ENCODE results near the gene MTHFD1L. TPM values are rescaled to one million over a fixed set of nuclear protein-coding genes. Genes with fewer than 3 reads are reported as not detected.

The MTHFD1L gene
- total RNA-seq, 4 donors from 2014 or later: 2.4 to 19.2 (median 8.0) TPM

DNA sequence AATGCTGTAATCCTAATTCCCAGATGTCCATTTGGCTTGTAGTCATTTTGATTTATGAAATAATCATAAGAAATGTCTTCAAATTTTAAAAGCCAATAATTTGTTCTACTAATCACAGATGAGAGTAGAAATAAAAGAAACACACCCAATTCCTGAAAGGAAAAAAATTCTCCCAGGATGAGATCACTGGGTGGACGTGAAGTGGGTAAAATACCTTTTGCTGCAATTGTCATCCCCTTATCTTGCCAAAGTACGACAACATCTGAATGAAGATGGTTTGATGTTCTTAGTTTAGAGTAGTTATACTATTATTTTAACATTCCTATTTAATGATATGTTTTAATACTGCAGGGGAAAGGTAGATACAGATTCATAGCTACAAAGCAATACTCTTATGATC, 33.7 kb downstream of the MTHFD1L start:
- Histone ChIP-seq H3K27ac (no peak overlapping the region), H3K36me3 (no peaks in the 10 kb centered on the region), H3K4me3 (no peak overlapping the region), H3K27me3 (no peaks in the 10 kb centered on the region), H3K4me1 (peaks cover 7 to 16% (median 7%) of the 10 kb centered on the region in 3 donors), H3K9me3 (no peaks in the 10 kb centered on the region)
- TF ChIP-seq, protein P1, sequence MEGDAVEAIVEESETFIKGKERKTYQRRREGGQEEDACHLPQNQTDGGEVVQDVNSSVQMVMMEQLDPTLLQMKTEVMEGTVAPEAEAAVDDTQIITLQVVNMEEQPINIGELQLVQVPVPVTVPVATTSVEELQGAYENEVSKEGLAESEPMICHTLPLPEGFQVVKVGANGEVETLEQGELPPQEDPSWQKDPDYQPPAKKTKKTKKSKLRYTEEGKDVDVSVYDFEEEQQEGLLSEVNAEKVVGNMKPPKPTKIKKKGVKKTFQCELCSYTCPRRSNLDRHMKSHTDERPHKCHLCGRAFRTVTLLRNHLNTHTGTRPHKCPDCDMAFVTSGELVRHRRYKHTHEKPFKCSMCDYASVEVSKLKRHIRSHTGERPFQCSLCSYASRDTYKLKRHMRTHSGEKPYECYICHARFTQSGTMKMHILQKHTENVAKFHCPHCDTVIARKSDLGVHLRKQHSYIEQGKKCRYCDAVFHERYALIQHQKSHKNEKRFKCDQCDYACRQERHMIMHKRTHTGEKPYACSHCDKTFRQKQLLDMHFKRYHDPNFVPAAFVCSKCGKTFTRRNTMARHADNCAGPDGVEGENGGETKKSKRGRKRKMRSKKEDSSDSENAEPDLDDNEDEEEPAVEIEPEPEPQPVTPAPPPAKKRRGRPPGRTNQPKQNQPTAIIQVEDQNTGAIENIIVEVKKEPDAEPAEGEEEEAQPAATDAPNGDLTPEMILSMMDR (IDR thresholded peaks at IDR 0.05): no peak
- TF ChIP-seq POLR2A (IDR thresholded peaks at IDR 0.05): no peak
- intact Hi-C loops (cut with DNase I): loop anchor here (5.0 kb wide), 1 partner anchor 433 kb away; no protein-coding TSS in a partner anchor
- no peak for DNase-seq
- WGBS, 2 donors: 85 to 87% methylated on average over 2 of the region's 2 CpGs

- 88 to 93% methylated on average over 3 of the region's 3 CpGs for WGBS, 2 donors
- no peak overlapping the region for H3K27ac ChIP-seq
- peaks cover 3 to 9% (median 4%) of the 10 kb centered on the region in 3 donors for H3K4me1 ChIP-seq
- H3K27me3 ChIP-seq: no peaks in the 10 kb centered on the region
- TF ChIP-seq, protein P1 (IDR thresholded peaks at IDR 0.05): no peak
- TF ChIP-seq POLR2A (IDR thresholded peaks at IDR 0.05): no peak
- DNase-seq: no peak
- no peaks in the 10 kb centered on the region for H3K9me3 ChIP-seq
- no peak overlapping the region for H3K4me3 ChIP-seq
- intact Hi-C loops (cut with DNase I): no loop called here
- H3K36me3 ChIP-seq: no peaks in the 10 kb centered on the region
These were observed 34.5 kb downstream of the MTHFD1L start for GRCh38 chr6:150900049-150900448.

GRCh38 chr6:150902142-150902776, 36.8 kb downstream of the MTHFD1L start:
- no peaks in the 10 kb centered on the region for H3K36me3 ChIP-seq
- no peak overlapping the region for H3K27ac ChIP-seq
- H3K27me3 ChIP-seq: no peaks in the 10 kb centered on the region
- 82 to 90% methylated on average over 3 of the region's 3 CpGs for WGBS, 2 donors
- DNase-seq: no peak
- H3K9me3 ChIP-seq: no peaks in the 10 kb centered on the region
- no peak for TF ChIP-seq POLR2A (IDR thresholded peaks at IDR 0.05)
- TF ChIP-seq, protein P1 (IDR thresholded peaks at IDR 0.05): no peak
- no peaks in the 10 kb centered on the region for H3K4me1 ChIP-seq
- H3K4me3 ChIP-seq: no peak overlapping the region
- intact Hi-C loops (cut with DNase I): no loop called here

GRCh38 chr6:150905769-150906168, 40.3 kb downstream of the MTHFD1L start:
- H3K27me3 ChIP-seq: no peaks in the 10 kb centered on the region
- no peaks in the 10 kb centered on the region for H3K4me1 ChIP-seq
- WGBS, 2 donors: 98% methylated on average over 6 of the region's 6 CpGs
- intact Hi-C loops (cut with DNase I): no loop called here
- no peaks in the 10 kb centered on the region for H3K36me3 ChIP-seq
- no peaks in the 10 kb centered on the region for H3K9me3 ChIP-seq
- no peak overlapping the region for H3K4me3 ChIP-seq
- TF ChIP-seq, protein P1 (IDR thresholded peaks at IDR 0.05): no peak
- TF ChIP-seq POLR2A (IDR thresholded peaks at IDR 0.05): no peak
- no peak overlapping the region for H3K27ac ChIP-seq
- DNase-seq: no peak

- Histone ChIP-seq H3K4me1 (no peaks in the 10 kb centered on the region), H3K9me3 (no peaks in the 10 kb centered on the region), H3K27ac (peak overlapping the region in 1 of 4 donors; percentile 17), H3K27me3 (no peaks in the 10 kb centered on the region), H3K36me3 (peaks cover 0 to 6% (median 0%) of the 10 kb centered on the region in 3 donors), H3K4me3 (no peak overlapping the region)
- DNase-seq: no peak
- intact Hi-C loops (cut with DNase I): no loop called here
- WGBS, 2 donors: 50 to 62% methylated on average over 1 of the region's 1 CpG
- TF ChIP-seq, protein P1 (IDR thresholded peaks at IDR 0.05): no peak
- no peak for TF ChIP-seq POLR2A (IDR thresholded peaks at IDR 0.05)
These were observed 41.3 kb downstream of the MTHFD1L start for GRCh38 chr6:150906641-150907326.
